NCI-H1930 (cell line): Measurements from ENCODE around the gene SPATA31E1.
A peak's percentile ranks its signal among the peaks of the same experiment; 100 is the strongest.
"Not testable (repeated sequence)": the region's sequence is repeated elsewhere in the genome, so short reads cannot be mapped to it uniquely, and the experiment has no call there.

ENCODE experiments used
- DNase-seq, 2 experiments: peaks; one replicate each; lab custom pipeline; 2025; lab: John Stamatoyannopoulos, UW

SPATA31E1 gene

DNA sequence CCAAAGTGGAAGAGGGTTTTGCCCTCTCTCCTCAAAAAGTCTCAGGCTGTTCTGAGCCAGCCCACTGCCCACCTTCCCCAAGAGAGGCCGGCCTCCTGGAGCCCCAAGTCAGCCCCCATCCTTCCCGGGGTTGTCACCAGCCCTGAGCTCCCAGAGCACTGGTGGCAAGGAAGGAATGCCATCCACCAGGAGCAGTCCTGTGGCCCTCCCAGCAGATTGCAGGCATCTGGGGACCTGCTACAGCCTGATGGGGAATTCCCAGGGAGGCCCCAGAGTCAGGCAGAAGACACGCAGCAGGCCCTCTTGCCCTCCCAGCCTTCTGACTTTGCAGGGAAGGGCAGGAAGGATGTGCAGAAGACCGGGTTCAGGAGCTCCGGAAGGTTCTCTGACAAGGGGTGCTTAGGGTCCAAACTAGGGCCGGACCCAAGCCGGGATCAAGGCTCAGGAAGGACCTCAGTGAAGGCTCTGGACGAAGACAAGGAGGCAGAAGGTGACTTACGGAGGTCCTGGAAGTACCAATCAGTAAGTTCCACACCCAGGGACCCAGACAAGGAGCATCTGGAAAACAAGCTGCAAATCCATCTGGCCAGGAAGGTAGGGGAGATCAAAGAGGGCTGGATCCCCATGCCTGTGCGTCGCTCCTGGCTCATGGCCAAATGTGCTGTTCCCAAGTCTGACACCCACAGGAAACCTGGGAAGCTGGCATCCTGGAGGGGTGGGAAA, 3.7 kb downstream of the SPATA31E1 start:
- no peak for DNase-seq

DNA sequence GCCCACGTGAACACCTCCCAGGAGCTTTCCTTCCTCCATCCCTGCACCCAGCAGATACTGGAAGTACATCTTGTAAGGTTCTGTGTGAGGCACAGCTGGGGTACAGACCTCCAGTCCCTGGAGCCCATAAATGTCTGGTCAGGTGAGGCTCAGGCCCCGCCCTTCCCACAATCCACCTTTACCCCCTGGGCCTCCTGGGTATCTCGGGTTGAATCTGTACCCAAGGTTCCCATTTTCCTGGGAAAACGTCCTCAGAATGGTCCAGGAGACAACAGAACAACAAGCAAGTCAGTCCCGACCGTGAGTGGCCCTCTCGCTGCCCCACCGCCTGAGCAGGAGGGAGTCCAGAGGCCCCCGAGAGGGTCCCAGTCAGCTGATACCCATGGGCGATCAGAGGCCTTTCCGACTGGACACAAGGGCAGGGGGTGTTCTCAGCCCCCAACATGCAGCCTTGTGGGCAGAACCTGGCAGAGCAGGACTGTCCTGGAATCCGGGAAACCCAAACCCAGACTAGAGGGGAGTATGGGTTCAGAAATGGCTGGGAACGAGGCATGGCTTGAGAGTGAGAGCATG, 4.3 kb downstream of the SPATA31E1 start:
- no peak for DNase-seq

DNA sequence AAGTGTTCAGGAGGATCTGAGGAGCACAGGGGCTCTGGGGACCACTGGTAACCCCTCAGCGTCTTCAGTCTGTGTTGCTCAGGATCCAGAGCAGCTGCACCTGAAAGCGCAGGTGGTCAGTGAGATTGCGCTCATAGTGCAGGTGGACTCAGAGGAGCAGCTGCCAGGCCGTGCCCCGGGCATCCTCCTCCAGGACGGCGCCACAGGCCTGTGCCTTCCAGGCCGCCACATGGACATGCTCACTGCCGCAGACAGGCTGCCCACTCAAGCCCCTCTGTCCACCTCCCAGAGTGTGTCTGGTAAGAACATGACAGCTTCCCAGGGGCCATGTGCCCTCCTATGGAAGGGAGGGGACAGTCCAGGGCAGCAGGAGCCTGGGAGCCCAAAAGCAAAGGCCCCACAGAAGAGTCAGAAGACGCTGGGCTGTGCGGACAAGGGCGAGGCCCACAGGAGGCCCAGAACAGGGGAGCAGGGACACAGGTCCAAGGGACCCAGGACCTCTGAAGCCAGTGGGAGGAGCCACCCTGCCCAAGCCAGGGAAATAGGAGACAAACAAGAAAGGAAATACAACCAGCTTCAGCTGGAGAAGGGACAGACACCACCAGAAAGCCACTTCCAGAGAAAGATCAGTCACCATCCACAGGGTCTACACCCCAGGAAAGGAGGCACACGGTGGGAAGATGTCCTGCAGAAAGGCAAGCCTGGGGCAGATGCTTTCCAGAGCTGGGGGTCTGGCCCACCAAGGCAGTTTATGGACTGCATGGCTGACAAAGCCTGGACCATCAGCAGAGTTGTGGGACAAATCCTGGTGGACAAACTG, 5.2 kb downstream of the SPATA31E1 start:
- DNase-seq, result no peak

DNA sequence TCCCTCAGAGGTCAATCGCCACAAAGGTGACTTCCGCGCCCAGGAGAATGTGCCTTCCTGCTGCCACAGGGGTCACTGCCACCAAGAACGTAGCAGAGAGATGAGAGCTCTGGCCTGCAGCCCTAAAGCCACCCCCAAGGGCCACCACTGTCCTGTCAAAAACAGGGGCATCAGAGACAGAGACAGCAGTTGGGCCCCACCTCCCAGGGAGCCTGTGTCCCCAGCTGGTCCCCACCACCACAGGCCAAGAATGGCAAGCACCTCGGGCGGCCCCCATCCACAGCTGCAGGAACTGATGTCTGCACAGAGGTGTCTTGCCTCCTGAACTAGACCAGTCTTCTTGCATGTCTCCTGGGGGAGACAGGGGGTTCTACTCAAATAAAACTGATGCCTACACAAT, 5.8 kb downstream of the SPATA31E1 start:
- no peak for DNase-seq

DNA sequence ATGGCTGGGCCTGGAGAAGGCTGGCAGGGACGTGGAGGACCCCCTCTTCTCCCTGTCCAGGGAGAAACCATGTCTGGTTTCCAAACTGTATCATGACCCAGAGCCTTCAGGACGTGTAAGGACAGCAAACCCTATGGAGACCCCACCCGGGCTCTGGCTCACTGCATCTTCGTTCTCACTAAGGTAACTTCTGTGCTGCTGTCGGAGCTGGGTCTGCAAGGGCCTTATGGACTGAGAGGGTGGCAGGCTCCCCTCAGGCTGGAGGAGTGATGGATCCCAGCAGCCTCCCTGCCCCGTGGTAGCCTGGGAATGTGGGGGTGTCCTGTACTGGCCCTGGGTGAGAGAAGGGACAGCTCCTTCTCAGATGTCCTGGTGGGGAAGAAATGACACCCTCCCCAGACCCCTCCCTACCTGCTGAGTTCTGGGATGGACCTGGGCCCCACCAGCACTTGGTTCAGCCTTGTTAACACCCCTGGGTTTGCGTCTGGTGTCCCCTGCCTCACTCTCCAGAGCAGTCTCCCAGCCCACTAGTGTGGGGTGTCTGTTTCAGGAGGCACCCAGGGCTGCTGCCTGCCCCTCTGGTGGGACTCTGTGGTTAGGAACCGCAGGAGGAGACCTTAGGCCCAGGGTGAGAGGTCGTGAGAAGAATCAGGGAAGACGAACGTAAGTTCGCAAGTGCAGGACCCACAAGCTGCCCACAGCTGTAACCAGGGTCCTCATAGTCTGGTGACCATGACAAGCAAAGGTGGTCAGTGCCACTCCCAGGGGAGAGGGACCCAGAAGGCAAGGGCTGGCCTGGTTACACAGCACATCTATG, 6.6 kb downstream of the SPATA31E1 start:
- no peak for DNase-seq

DNA sequence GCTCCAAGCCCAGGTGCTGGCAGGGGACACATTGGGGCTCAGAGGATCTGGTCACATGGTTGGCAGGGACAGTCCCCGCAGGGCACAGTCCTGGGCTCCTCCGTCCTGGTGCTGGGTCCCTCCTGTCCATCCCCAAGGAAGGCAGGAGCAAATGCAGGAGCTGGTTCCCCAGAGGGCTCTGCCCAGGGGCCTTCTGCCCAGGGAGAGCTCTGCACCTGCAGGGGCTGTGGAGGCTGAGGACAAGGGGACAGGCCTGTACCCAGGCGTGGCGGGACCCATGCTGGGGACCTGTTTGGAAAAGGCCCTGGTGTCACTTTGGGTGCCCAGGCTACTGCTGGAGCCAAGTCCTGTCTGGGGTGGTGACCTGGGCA, 7.2 kb downstream of the SPATA31E1 start:
- no peak for DNase-seq

DNA sequence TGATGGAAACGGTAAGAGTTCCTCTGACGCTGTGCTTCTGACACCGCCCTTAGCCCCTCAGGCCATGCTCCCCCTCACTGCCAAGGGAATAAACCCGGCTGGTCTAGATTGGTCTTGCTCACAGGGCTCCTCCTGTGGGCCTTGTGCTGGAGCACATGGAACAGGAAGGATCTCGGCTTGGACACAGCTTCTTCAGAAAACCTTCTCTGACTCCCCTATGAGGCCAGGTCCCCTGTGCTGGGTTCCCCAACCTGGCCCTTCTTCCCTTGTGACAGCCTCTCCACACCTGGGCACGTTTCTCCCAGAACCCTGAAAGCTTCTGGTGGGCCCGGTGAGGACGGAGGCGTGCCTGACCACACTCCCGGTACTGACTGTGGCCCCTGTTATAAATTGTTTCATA, 8.2 kb downstream of the SPATA31E1 start:
- no peak for DNase-seq

DNA sequence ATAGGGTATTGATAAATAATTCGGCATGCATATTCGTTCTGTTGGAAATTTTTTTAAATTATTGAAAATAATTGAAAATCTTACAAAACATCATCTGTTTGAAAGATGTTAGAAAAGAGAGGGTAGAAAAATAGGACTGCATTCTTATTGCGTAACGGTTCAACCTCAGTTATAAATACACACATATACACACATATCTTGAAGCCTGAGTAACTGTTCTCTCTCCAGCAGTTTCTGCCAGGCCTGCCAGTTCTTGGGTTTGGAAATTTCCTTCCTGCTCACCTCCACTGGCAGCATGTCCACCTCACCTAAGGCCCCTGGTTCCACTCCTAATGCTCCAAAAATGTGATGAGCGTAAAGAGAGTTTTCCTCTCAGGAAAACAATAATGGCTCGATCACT, 9.1 kb downstream of the SPATA31E1 start:
- DNase-seq, result no peak

DNA sequence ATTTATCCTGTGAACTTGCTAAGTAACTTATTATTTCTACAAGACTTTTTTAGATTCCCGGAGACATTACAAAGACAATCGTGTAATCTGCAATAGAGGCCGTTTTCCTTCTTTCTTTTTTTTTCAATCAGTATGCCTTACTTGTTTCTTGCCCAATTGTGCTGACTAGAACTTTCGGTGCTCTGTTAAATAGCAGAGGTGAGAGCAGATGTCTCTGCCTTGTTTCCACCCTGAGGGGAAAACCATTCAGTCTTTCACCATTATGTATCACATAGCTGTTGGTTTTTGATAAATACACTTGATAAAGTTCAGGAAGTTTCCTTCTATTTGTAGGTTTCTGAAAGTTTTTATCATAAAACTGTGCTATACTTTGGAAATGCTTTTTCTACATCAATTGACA, 10.3 kb downstream of the SPATA31E1 start:
- DNase-seq, result no peak

DNA sequence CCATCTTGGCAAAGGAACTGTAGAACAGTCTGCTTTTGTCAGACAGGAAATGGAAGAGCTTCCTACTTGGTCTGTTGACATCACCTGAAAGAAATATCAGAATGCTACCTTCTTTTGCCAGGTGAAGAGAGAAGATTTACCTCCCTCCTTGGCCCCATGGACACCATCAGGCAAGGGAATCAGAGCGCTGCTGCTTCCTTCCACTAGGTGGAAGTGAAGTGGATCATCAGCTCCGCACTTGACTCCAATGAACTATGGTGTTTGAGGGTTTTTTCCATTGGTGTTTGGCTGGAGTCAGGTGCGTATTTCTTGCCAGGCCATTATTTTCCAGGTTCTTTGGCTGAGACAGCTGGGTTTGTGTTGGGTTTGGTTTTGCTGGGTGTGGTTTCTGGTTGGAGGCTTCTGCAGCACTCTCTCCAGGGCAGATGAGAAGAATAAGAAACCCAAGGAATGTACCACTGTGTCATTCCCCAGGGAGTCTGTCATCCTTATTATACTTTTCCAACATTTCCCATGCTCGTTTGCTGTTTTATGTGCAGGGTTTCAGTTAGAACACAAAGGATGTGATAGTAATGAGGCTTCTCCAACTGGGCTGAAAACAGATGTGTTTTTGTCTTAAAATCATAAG, 12.4 kb downstream of the SPATA31E1 start:
- DNase-seq, result no peak

DNA sequence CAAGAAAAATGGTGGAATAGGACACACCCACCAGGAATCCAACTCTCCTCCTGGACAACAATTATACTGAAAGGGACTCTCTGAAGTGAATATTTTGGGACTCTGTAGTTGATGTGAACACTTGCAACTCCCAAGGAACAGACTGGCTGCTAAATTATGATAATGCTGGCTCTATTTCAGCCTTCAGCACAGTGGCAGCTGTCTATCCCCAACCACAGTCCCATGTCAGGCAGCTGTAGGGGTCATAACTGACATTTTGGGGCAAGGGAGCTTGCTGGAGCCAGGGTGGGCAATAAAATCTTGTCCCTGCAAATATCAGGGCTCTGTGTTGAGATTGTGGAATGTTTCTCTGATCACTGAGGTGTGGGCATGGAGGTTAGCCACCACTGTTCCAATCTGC, 14.2 kb downstream of the SPATA31E1 start:
- no peak for DNase-seq

DNA sequence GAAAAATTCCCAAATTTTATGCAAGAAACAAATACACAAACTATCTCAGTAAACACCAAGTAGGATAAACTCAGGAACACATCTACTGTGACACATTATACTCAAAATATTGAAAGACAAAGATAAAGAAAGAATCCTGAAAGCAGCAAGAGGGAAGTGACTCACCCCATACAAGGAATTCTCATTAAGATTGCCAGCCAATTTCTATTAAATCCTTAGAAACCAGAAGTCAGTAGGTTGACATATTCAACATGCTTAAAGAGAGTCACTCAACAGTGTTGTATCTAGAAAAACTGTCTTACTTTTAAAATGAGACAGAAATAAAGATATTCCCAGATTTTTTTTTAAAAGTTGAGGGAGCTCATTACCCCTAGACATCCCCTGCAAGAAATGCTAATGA, 15.5 kb downstream of the SPATA31E1 start:
- DNase-seq, result no peak

DNA sequence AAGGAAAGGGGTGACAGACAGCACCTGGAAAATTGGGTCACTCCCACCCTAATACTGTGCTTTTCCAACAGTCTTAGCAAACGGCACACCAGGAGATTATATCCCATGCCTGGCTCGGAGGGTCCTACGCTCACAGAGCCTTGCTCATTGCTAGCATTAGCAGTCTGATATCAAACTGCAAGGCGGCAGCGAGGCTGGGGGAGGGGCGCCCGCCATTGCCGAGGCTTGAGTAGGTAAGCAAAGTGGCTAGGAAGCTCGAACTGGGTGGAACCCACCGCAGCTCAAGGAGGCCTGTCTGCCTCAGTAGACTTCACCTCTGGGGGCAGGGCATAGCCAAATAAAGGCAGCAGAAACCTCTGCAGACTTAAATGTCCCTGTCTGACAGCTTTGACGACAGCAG, 19.7 kb downstream of the SPATA31E1 start:
- not testable (repeated sequence) for DNase-seq

DNA sequence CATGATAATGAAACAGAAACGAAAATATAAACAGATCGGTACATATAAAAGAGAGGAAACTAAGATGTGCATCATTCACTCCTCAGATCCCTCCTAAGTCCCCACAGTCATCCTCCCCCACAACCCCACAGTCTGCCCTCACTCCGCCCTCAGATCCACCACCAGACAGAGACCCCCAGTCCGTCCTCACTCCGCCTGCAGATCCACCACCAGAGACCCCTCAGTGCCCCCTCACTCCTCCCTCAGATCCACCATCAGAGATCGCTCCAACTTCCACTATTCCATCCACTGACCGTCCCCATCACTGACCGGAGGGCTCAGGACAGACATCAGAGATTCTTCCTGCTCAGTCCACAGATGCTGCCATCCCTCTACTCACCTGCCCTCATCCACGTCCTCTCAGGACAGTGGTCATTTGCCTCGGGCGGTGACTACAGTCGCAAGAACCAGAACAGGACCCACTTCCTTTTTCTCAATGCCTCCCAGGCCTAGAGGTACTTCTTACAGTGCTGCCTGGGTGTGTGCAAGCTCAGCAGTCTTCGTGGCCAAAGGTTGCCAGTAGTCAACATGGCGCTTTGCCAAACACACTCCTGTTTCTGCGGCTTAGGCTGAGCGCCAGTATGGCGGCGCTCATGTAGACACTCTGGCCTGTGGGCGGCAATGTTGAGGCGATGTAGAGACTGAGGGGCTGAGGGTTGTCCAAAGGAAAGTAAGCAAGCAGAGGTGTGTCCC, 26.8 kb downstream of the SPATA31E1 start:
- DNase-seq, result peak in 1 of 2 experiments; percentile 10

DNA sequence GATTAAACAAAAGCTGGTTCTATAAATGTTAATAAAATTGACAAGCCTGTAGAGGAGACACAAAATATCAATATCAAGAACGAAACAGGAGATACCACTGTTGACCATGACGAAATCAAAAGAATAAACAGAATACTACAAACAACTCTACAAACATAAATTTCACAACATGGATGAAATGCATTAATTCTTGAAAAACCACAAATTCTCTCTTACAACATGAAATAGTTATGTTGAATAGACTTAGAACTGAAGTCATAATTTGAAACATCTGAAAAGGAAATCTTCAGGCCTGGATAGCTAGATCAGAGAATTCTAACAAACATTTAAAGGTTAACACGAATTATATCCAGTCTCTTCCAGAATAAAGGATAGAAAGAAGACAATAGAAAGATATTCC, 28.1 kb downstream of the SPATA31E1 start:
- DNase-seq, result no peak

DNA sequence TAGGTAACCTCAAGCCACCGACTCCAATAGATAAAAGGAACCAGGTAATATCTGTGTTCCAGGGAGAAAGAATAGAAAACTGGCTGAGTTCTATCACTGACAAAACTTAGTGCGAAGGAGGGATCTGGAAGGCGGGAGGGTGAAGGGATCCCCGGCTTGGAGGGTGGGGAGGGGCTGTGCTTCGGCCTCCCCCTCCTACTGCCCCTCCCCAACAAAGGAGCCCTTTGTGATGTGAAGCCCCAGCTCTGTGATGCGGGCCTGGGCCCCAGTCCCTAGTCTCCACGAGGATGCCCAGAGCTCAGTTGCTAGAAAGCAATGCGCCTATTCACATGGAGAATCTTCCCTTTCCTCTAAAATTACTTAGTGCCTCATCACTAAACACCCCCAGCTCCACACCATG, 35.0 kb downstream of the SPATA31E1 start, which contains the start of gene SPATA31C1:
TSS of gene SPATA31C1 (plus strand) at position 301 of the 400 bp plus-strand sequence.
- DNase-seq, result not testable (repeated sequence)

DNA sequence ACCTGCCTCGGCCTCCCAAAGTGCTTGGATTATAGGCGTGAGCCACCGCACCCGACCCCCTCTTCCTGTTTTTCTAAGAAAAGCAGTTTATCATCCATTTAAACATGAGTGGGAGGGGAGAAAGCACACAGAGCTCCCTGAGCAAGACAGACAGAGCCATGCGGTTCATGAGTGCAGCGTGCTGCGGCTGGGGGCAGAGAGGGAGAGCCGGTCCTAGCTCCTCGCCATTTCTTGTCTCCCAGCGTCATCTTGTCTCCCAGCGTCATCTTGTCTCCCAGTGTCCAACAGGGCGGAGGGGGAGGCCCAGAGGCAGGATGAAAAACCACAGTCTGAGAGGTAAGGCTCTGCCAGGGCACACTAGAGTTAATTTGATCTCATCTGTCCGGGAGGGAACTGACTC, 36.3 kb downstream of the SPATA31E1 start:
- not testable (repeated sequence) for DNase-seq

DNA sequence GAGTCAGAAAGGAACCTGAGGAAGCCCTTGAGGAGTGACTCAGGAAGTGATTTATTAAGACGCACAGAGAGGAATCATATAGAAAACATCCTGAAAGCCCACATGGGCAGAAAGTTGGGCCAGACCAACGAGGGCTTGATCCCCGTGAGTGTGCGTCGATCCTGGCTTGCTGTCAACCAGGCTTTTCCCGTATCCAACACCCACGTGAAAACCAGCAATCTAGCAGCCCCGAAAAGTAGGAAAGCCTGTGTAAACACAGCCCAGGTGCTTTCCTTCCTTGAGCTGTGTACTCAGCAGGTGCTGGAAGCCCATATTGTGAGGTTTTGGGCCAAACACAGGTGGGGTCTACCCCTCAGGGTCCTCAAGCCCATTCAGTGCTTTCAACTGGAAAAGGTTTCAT, 38.9 kb downstream of the SPATA31E1 start:
- not testable (repeated sequence) for DNase-seq

DNA sequence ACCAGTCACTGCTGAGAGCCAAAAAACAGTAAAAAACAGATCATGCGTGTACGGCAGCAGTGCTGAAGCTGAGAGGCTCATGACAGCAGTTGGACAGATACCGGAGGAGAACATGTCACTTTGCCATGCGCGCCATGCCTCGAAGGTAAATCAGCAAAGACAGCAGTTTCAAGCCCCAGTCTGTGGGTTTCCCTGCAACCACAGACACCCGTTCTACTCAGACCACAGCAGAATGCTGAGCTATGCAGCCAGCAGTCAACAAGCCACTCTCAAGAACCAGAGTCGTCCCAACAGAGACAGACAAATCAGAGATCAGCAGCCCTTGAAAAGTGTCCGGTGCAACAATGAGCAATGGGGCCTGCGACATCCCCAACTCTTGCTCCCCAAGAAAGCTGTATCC, 40.3 kb downstream of the SPATA31E1 start:
- not testable (repeated sequence) for DNase-seq

DNA sequence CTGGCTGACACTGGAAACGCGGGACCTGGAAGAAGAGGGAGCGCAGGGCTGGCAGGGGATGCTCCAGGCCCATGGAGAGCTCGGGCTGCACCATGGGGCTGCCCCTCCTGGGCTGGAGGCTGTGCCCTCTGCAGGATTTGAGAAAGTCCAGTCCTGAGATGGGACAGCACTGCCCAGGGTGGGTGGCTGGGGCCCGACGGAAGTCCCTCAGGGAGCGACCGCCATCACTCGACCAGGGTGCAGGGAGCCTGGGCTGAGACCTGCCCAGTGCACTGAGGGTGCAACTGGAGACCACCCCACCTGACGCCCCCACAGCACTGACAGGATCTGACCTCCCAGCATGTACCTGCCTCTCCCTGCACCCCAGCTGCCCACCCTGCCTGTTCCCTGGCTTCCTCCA, 42.2 kb downstream of the SPATA31E1 start:
- not testable (repeated sequence) for DNase-seq

DNA sequence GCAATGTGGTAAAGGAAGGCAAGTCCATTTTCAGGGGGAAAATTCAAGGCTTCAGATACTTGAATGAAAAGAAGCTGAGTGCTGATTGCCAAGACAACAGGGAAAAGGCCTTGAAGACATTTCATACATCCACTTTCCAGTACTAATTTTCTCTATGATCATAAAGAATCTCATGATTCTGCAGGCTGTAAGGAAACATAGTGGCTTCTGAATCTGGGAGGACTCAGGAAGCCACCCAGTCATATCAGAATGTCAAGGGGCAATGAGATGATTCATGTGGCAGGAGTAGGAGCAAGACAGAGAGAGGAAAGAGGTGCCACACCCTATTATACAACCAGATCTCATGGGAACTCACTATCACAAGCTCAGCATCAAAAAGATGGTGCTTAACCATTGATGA, 46.5 kb downstream of the SPATA31E1 start:
- not testable (repeated sequence) for DNase-seq
